Neural crest cell (in vitro differentiated cells): Measurements from ENCODE around the gene PUS1. TPM values are rescaled to one million over a fixed set of nuclear protein-coding genes. Genes with fewer than 3 reads are reported as not detected.
"Not testable (repeated sequence)": the region's sequence is repeated elsewhere in the genome, so short reads cannot be mapped to it uniquely, and the experiment has no call there.

Source experiments
- DNase-seq: peaks from one replicate; pipeline ENCODE4 v3.0.0; 2021; ENCODE audit warnings: low read depth, mixed read lengths, low spot score
- H3K27ac Mint-ChIP-seq: one replicate; pipeline ENCODE4 v1.8.0; 2021; ENCODE audit warnings: mild to moderate bottlenecking, mixed read lengths; ENCODE audit not compliant: unreplicated experiment
- H3K27me3 Mint-ChIP-seq: 2 replicates; pipeline ENCODE4 v1.8.0; 2021; ENCODE audit warnings: low read depth, mild to moderate bottlenecking, mixed read lengths
- H3K36me3 Mint-ChIP-seq: 2 replicates; pipeline ENCODE4 v1.8.0; 2021; ENCODE audit warnings: low read depth, mild to moderate bottlenecking, mixed read lengths
- H3K4me1 Mint-ChIP-seq: 2 replicates; pipeline ENCODE4 v1.8.0; 2021; ENCODE audit warnings: mixed read lengths
- H3K4me3 Mint-ChIP-seq: one replicate; pipeline ENCODE4 v1.8.0; 2021; ENCODE audit warnings: mild to moderate bottlenecking, mixed read lengths
- H3K9me3 Mint-ChIP-seq: 2 replicates; pipeline ENCODE4 v1.8.0; 2021; ENCODE audit warnings: mixed read lengths
- total RNA-seq: library from RNA; stranded (reverse); gene quantifications from 2 replicates; pipeline ENCODE4 v1.2.1, GENCODE V29; 2021
- TF ChIP-seq, protein P1 (sequence below): fragments of 200-600 bp; sonication (generic); conservative IDR thresholded peaks from 2 replicates; pipeline ENCODE4 v1.5.0; 2021; ENCODE audit warnings: antibody characterized with exemption, mild to moderate bottlenecking

Gene PUS1
- total RNA-seq, 1 donor from 2014 or later: 48.7 TPM

GRCh38 chr12:131947482-131948027 lies 18.5 kb downstream of the PUS1 start:
- peaks cover 6% of the 10 kb centered on the region for H3K4me1 Mint-ChIP-seq
- peak overlapping the region; percentile 75 for H3K4me3 Mint-ChIP-seq
- no peaks in the 10 kb centered on the region for H3K9me3 Mint-ChIP-seq
- TF ChIP-seq, protein P1, sequence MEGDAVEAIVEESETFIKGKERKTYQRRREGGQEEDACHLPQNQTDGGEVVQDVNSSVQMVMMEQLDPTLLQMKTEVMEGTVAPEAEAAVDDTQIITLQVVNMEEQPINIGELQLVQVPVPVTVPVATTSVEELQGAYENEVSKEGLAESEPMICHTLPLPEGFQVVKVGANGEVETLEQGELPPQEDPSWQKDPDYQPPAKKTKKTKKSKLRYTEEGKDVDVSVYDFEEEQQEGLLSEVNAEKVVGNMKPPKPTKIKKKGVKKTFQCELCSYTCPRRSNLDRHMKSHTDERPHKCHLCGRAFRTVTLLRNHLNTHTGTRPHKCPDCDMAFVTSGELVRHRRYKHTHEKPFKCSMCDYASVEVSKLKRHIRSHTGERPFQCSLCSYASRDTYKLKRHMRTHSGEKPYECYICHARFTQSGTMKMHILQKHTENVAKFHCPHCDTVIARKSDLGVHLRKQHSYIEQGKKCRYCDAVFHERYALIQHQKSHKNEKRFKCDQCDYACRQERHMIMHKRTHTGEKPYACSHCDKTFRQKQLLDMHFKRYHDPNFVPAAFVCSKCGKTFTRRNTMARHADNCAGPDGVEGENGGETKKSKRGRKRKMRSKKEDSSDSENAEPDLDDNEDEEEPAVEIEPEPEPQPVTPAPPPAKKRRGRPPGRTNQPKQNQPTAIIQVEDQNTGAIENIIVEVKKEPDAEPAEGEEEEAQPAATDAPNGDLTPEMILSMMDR: no peak
- no peaks in the 10 kb centered on the region for H3K27me3 Mint-ChIP-seq
- peak overlapping the region; percentile 28 for H3K27ac Mint-ChIP-seq
- DNase-seq: no peak
- H3K36me3 Mint-ChIP-seq: peaks cover 7% of the 10 kb centered on the region

DNA sequence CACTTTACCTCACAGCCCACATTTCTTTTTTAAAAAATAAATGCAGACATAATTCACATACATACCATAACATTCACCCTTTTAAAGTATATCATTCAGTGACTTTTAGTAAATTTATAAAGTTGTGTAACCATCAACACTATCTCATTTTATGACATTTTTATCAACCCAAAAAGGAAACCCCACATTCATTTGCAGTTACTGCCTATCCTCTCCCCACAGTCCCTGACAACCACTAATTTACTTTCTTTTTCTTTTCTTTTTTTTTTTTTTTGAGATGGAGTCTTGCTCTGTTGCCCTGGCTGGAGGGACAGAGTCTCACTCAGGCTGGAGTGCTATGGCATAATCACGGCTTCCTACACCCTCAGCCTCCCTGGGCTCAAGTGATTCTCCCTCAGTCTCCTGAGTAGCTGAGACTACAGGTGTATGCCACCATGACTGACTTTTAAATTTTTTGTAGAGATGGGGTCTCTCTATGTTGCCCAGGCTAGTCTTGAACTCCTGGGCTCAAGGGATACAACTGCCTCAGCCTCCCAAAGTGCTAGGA lies 19.2 kb downstream of the PUS1 start:
- Mint-ChIP-seq H3K4me3 (peak overlapping the region; percentile 75), H3K27me3 (no peaks in the 10 kb centered on the region), H3K27ac (no peak overlapping the region), H3K36me3 (peaks cover 7% of the 10 kb centered on the region), H3K4me1 (peaks cover 10% of the 10 kb centered on the region), H3K9me3 (no peaks in the 10 kb centered on the region)
- TF ChIP-seq, protein P1: no peak
- no peak for DNase-seq

DNA sequence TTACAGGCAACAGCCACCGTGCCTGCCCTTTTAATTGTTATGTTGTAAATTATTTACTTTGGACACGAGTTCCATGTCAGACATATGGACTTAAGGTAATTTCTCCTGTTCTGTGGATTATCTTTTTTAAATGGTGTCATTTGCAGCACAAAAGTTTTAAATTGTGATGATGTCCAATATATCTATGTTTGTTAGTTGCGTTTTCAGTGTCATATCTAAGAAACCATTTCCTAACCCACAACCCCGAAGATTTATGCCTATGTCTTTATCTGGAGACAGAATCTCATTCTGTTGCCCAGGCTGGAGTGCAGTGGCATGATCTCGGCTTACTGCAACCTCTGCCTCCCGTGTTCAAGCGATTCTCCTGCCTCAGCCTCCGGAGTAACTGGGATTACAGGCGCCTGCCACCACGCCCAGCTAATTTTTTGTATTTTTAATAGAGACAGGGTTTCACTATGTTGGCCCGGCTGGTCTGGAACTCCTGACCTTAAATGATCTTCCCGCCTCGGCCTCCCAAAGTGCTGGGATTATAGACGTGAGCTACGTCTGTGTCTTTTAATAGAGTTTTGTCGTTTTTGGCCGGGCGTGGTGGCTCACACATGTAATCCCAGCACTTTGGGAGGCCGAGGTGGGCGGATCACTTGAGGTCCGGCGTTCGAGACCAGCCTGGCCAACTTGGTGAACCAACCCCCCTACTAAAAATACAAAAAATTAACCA lies 19.8 kb downstream of the PUS1 start:
- H3K36me3 Mint-ChIP-seq, H3K27me3 Mint-ChIP-seq, H3K27ac Mint-ChIP-seq, H3K9me3 Mint-ChIP-seq, DNase-seq: not testable (repeated sequence)
- Mint-ChIP-seq H3K4me1 (peaks cover 12% of the 10 kb centered on the region), H3K4me3 (peak overlapping the region; percentile 76)

DNA sequence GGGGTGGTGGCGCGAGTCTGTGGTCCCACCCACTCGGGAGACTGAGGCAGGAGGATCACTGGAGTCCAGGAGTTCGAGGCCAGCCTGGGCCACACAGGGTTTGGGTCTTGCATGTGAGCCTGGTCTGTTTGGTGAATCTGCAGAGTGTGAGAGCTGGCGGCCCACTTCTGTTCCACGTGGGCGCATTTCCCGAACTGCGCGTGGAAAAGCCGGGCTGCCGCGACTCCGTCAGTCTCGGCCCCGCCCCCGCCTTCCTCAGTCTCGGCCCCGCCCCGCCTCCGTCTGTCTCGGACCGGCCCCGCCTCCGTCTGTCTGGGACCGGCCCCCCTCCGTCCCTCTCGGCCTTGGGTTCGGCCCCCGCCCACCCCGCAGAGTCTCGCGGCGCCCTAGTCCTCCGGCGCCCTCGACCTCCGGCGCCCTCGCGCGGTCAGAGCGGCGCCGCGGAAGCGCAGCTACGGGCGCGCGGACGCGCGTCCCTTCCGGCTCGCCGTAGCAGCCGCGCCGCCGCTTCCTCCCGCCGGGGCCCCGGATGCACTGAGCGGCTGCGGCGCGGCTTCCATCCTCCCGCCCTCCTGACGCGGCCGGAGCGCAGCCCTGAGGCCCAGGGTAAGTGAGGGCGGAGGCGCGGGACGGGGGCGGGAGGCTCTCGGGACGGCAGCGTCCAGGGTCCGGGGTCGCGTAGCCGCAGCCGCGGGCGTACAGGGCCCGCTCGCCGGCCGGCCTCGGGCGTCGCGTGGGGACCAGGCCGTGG lies 20.5 kb downstream of the PUS1 start, which contains the start of gene EP400:
EP400 (plus strand) TSS at position 512 of the 751 bp plus-strand sequence. CDS start 10,678 bp downstream, outside the sequence.
- H3K27ac Mint-ChIP-seq: peak within 1 kb of the TSS; percentile 92

GRCh38 chr12:131950182-131950913 lies 21.3 kb downstream of the PUS1 start:
- no peaks in the 10 kb centered on the region for H3K27me3 Mint-ChIP-seq
- TF ChIP-seq, protein P1: no peak
- no peaks in the 10 kb centered on the region for H3K9me3 Mint-ChIP-seq
- DNase-seq: peak; percentile 14
- H3K4me3 Mint-ChIP-seq: peak overlapping the region; percentile 93
- peaks cover 12% of the 10 kb centered on the region for H3K4me1 Mint-ChIP-seq
- peak overlapping the region; percentile 92 for H3K27ac Mint-ChIP-seq
- H3K36me3 Mint-ChIP-seq: no peaks in the 10 kb centered on the region

More for the DNA sequence above, 20.5 kb downstream of the PUS1 start, which contains the start of gene EP400:
- Mint-ChIP-seq H3K4me3 (peak within 1 kb of the TSS; percentile 93), H3K9me3 (no peaks in the 10 kb centered on the region), H3K4me1 (peaks cover 12% of the 10 kb centered on the region), H3K27me3 (no peaks in the 10 kb centered on the region), H3K36me3 (peaks cover 3% of the 10 kb centered on the region)
- TF ChIP-seq, protein P1: peak; percentile 61
- peak; percentile 86 for DNase-seq

DNA sequence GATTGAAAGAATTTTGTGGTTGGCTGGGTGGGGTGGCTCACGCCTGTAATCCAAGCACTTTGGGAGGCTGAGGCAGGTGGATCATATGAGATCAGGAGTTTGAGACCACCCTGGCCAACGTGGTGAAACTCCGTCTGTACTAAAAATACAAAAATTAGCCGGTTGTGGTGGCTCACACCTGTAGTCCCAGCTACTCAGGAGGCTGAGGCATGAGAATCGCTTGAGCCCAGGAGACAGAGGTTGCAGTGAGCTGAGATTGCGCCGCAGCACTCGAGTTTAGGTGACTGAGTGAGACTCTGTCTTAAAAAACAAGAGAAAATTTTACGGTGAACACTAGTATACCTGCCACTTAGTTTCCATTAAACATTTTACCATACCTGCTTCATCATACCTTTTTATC lies 24.7 kb downstream of the PUS1 start:
- H3K36me3 Mint-ChIP-seq, H3K27ac Mint-ChIP-seq, DNase-seq, H3K9me3 Mint-ChIP-seq, H3K27me3 Mint-ChIP-seq: not testable (repeated sequence)
- Mint-ChIP-seq H3K4me3 (peak overlapping the region; percentile 44), H3K4me1 (peaks cover 21% of the 10 kb centered on the region)

DNA sequence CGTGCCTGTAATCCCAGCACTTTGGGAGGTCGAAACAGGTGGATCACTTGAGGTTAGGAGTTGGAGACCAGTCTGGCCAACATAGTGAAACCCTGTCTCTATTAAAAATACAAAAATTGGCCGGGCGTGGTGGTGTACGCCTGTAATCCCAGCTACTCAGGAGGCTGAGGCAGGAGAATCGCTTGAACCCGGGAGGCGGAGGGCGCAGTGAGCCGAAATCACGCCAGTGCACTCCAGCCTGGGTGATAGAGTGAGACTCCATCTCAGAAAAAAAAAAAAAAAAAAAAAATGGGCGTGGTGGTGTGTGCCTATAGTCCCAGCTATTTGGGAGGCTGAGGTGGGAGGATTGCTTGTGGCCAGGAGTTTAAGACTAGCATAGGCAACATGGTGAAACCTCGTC lies 25.4 kb downstream of the PUS1 start:
- H3K4me3 Mint-ChIP-seq: not testable (repeated sequence)

More for the DNA sequence above, 25.4 kb downstream of the PUS1 start:
- H3K27ac Mint-ChIP-seq, DNase-seq, H3K9me3 Mint-ChIP-seq, H3K27me3 Mint-ChIP-seq, H3K36me3 Mint-ChIP-seq: not testable (repeated sequence)
- peaks cover 21% of the 10 kb centered on the region for H3K4me1 Mint-ChIP-seq
